Measurements from ENCODE around the gene GAGE13. TPM values are rescaled to one million over a fixed set of nuclear protein-coding genes. Genes with fewer than 3 reads are reported as not detected.
A peak's percentile ranks its signal among the peaks of the same experiment; 100 is the strongest.
"Not testable (repeated sequence)": the region's sequence is repeated elsewhere in the genome, so short reads cannot be mapped to it uniquely, and the experiment has no call there.

GAGE13 gene, protein sequence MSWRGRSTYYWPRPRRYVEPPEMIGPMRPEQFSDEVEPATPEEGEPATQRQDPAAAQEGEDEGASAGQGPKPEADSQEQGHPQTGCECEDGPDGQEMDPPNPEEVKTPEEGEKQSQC
- polyA plus RNA-seq = not detected
- long read RNA-seq, donor 1 = 0 reads
- long read RNA-seq, donor 2 = 0 reads
- long read RNA-seq, donor 3 = 0 reads
- long read RNA-seq, donor 4 = 0 reads
- long read RNA-seq, donor 5 = 0 reads
- long read RNA-seq, donor 6 = 0 reads
- long read RNA-seq, donor 7 = 0 reads
- long read RNA-seq, donor 8 = 0 reads
- long read RNA-seq, donor 9 = 0 reads
- long read RNA-seq, donor 10 = 0 reads

DNA sequence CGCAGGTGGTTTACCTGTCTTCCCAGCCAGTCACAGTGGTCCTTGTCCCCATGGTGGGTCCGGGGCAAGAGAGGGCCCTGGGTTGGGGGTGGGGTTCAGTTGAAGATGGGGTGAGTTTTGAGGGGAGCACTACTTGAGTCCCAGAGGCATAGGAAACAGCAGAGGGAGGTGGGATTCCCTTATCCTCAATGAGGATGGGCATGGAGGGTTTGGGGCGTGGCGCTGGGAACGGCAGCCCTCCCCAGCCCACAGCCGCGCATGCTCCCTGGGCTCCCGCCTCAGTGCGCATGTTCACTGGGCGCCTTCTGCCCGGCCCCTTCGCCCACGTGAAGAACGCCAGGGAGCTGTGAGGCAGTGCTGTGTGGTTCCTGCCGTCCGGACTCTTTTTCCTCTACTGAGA, at the start of gene GAGE13:
TSS of gene GAGE13 (plus strand) at position 301 of the 400 bp plus-strand sequence. CDS start 1,156 bp downstream, outside the sequence.
- H3K27me3 ChIP-seq (ENCODE audit: control insufficient read depth in 3 of 3, insufficient read depth in 3 of 3, low read length in 3 of 3); H3K4me3 ChIP-seq (ENCODE audit: low read depth in 1 of 3, low read length in 3 of 3); H3K27ac ChIP-seq (ENCODE audit: low read depth in 1 of 3, low read length in 2 of 3); FAIRE-seq; DNase-seq; H3K36me3 ChIP-seq (ENCODE audit: control insufficient read depth in 3 of 3, insufficient read depth in 2 of 3, low read depth in 1 of 3, low read length in 3 of 3); H3K4me1 ChIP-seq (ENCODE audit: control insufficient read depth in 3 of 3, insufficient read depth in 2 of 3, low read depth in 1 of 3, low read length in 2 of 3); H3K9me3 ChIP-seq (ENCODE audit: control insufficient read depth in 2 of 2, insufficient read depth in 1 of 2, low read depth in 1 of 2, low read length in 1 of 2): not testable (repeated sequence)
- whole genome bisulfite sequencing, 3 donors = no CpG with 5 or more reads among the region's 16 CpGs

DNA sequence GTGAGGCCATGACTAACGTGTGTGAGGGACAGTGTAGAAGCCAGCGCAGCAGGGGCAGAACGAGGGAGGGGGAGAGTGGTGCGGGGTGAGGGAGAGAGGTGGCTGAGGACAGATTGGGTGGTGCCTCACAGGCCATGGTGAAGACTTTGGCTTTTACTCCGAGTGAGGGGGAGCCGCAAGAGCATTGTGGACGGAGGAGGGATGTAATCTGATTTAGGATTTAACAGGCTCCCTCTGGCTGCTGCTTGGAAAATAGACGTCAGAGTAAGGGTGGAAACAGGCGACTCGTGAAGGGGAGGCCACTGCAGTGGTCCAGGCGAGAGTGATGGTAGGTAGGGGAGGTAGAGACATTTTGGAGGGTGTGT, 48.8 kb upstream of the GAGE13 start:
- peak in 1 of 2 donors; percentile 14 for DNase-seq
- Histone ChIP-seq H3K9me3 (ENCODE audit: control insufficient read depth in 2 of 2, insufficient read depth in 1 of 2, low read depth in 1 of 2, low read length in 1 of 2) (no peaks in the 10 kb centered on the region), H3K27me3 (ENCODE audit: control insufficient read depth in 3 of 3, insufficient read depth in 3 of 3, low read length in 3 of 3) (no peaks in the 10 kb centered on the region), H3K4me1 (ENCODE audit: control insufficient read depth in 3 of 3, insufficient read depth in 2 of 3, low read depth in 1 of 3, low read length in 2 of 3) (no peaks in the 10 kb centered on the region), H3K36me3 (ENCODE audit: control insufficient read depth in 3 of 3, insufficient read depth in 2 of 3, low read depth in 1 of 3, low read length in 3 of 3) (peaks cover 0 to 3% (median 0%) of the 10 kb centered on the region in 3 donors), H3K27ac (ENCODE audit: low read depth in 1 of 3, low read length in 2 of 3) (no peak overlapping the region), H3K4me3 (ENCODE audit: low read depth in 1 of 3, low read length in 3 of 3) (no peak overlapping the region)
- FAIRE-seq = no peak
- WGBS, 3 donors = 31 to 41% (median 33%) methylated on average over 11 of the region's 11 CpGs

DNA sequence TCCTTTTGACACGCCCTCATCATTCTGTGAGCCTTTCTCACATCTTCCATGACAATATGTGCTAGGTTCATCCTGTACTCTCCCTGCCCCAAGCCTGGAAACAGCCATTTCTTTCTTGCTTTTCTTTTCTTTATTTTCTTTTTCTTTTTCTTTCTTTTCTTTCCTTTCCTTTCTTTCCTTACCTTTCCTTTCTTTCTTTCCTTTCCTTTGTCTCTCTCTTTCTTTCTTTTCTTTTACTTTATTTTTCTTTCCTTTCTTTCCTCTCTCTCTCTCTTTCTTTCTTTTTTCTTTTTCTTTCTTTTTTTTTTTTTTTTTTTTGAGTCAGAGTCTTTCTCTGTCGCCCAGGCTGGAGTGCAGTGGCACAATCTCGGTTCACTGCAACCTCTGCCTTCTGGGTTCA, 47.2 kb upstream of the GAGE13 start:
- no peak overlapping the region for H3K27ac ChIP-seq (ENCODE audit: low read depth in 1 of 3, low read length in 2 of 3)
- DNase-seq = no peak
- no peaks in the 10 kb centered on the region for H3K4me1 ChIP-seq (ENCODE audit: control insufficient read depth in 3 of 3, insufficient read depth in 2 of 3, low read depth in 1 of 3, low read length in 2 of 3)
- FAIRE-seq = no peak
- H3K27me3 ChIP-seq (ENCODE audit: control insufficient read depth in 3 of 3, insufficient read depth in 3 of 3, low read length in 3 of 3) = no peaks in the 10 kb centered on the region
- no peak overlapping the region for H3K4me3 ChIP-seq (ENCODE audit: low read depth in 1 of 3, low read length in 3 of 3)
- peaks cover 0 to 3% (median 0%) of the 10 kb centered on the region in 3 donors for H3K36me3 ChIP-seq (ENCODE audit: control insufficient read depth in 3 of 3, insufficient read depth in 2 of 3, low read depth in 1 of 3, low read length in 3 of 3)
- H3K9me3 ChIP-seq (ENCODE audit: control insufficient read depth in 2 of 2, insufficient read depth in 1 of 2, low read depth in 1 of 2, low read length in 1 of 2) = no peaks in the 10 kb centered on the region
- 77 to 91% (median 90%) methylated on average over 3 of the region's 3 CpGs for WGBS, 3 donors

DNA sequence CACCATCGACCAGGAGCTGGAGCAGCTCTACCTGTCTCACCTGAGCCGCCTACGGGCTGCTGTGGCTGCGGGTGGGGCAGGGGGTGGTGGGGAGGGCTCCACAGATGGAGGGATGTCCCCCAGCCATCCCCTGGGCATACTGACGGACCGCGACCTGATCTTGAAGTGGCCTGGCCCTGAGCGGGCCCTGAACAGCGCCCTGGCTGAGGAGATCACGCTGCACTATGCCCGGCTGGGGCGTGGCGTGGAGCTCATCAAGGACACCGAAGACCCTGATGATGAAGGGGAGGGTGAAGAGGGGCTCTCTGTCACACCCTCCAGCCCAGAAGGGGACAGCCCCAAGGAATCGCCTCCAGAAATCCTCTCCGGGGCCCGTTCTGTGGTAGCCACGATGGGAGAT, 45.2 kb upstream of the GAGE13 start:
- Histone ChIP-seq H3K9me3 (ENCODE audit: control insufficient read depth in 2 of 2, insufficient read depth in 1 of 2, low read depth in 1 of 2, low read length in 1 of 2) (no peaks in the 10 kb centered on the region), H3K36me3 (ENCODE audit: control insufficient read depth in 3 of 3, insufficient read depth in 2 of 3, low read depth in 1 of 3, low read length in 3 of 3) (peaks cover 0 to 3% (median 0%) of the 10 kb centered on the region in 3 donors), H3K4me3 (ENCODE audit: low read depth in 1 of 3, low read length in 3 of 3) (no peak overlapping the region), H3K27ac (ENCODE audit: low read depth in 1 of 3, low read length in 2 of 3) (no peak overlapping the region), H3K4me1 (ENCODE audit: control insufficient read depth in 3 of 3, insufficient read depth in 2 of 3, low read depth in 1 of 3, low read length in 2 of 3) (no peaks in the 10 kb centered on the region), H3K27me3 (ENCODE audit: control insufficient read depth in 3 of 3, insufficient read depth in 3 of 3, low read length in 3 of 3) (no peaks in the 10 kb centered on the region)
- 86 to 98% (median 95%) methylated on average over 9 to 18 of the region's 18 CpGs for WGBS, 3 donors
- DNase-seq (no peak), FAIRE-seq (no peak)

DNA sequence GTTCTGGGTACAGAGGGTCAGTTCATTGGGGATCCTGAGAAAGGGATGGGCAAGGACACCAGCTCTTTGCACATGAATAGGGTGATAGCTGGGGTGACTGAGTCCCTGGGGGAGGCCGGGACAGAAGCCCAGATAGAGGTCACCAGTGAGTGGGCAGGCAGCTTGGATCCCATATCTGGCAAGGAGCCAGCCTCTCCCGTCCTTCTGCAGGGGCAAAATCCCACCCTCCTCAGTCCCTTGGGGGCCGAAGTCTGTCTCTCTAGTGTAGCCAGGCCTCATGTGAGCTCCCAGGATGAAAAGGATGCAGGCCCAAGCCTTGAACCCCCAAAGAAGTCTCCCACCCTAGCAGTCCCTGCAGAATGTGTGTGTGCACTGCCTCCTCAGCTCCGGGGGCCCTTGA, 44.8 kb upstream of the GAGE13 start:
- WGBS, 3 donors = 56 to 83% (median 74%) methylated on average over 4 of the region's 4 CpGs
- no peak for DNase-seq
- H3K36me3 ChIP-seq (ENCODE audit: control insufficient read depth in 3 of 3, insufficient read depth in 2 of 3, low read depth in 1 of 3, low read length in 3 of 3) = peaks cover 0 to 3% (median 0%) of the 10 kb centered on the region in 3 donors
- no peak overlapping the region for H3K27ac ChIP-seq (ENCODE audit: low read depth in 1 of 3, low read length in 2 of 3)
- no peaks in the 10 kb centered on the region for H3K27me3 ChIP-seq (ENCODE audit: control insufficient read depth in 3 of 3, insufficient read depth in 3 of 3, low read length in 3 of 3)
- no peak for FAIRE-seq
- no peak overlapping the region for H3K4me3 ChIP-seq (ENCODE audit: low read depth in 1 of 3, low read length in 3 of 3)
- no peaks in the 10 kb centered on the region for H3K9me3 ChIP-seq (ENCODE audit: control insufficient read depth in 2 of 2, insufficient read depth in 1 of 2, low read depth in 1 of 2, low read length in 1 of 2)
- H3K4me1 ChIP-seq (ENCODE audit: control insufficient read depth in 3 of 3, insufficient read depth in 2 of 3, low read depth in 1 of 3, low read length in 2 of 3) = no peaks in the 10 kb centered on the region

DNA sequence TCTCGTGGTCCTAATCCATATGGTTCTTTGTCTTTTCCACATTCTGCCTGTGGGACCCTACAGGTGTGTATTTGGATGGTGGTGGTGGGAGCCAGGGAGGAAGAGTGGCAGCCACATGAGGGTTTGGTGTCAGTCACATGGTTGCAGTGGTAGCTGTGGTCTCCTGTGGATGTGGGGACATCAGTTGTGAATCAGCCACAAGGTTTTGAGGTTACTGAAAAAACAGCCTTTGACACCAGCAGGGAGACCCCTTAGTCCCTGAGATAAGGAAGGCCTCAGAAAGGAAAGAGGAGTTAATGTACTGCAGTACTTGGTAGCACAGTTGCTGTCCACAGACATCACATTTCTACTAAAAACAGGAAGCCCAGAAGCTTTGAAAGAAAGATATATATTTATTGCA, 43.7 kb upstream of the GAGE13 start:
- no peaks in the 10 kb centered on the region for H3K27me3 ChIP-seq (ENCODE audit: control insufficient read depth in 3 of 3, insufficient read depth in 3 of 3, low read length in 3 of 3)
- no peaks in the 10 kb centered on the region for H3K9me3 ChIP-seq (ENCODE audit: control insufficient read depth in 2 of 2, insufficient read depth in 1 of 2, low read depth in 1 of 2, low read length in 1 of 2)
- FAIRE-seq (no peak), DNase-seq (no peak)
- peaks cover 0 to 3% (median 0%) of the 10 kb centered on the region in 3 donors for H3K36me3 ChIP-seq (ENCODE audit: control insufficient read depth in 3 of 3, insufficient read depth in 2 of 3, low read depth in 1 of 3, low read length in 3 of 3)
- no peak overlapping the region for H3K27ac ChIP-seq (ENCODE audit: low read depth in 1 of 3, low read length in 2 of 3)
- no peak overlapping the region for H3K4me3 ChIP-seq (ENCODE audit: low read depth in 1 of 3, low read length in 3 of 3)
- no peaks in the 10 kb centered on the region for H3K4me1 ChIP-seq (ENCODE audit: control insufficient read depth in 3 of 3, insufficient read depth in 2 of 3, low read depth in 1 of 3, low read length in 2 of 3)
- 79 to 100% (median 93%) methylated on average over 1 of the region's 1 CpG for WGBS, 3 donors

DNA sequence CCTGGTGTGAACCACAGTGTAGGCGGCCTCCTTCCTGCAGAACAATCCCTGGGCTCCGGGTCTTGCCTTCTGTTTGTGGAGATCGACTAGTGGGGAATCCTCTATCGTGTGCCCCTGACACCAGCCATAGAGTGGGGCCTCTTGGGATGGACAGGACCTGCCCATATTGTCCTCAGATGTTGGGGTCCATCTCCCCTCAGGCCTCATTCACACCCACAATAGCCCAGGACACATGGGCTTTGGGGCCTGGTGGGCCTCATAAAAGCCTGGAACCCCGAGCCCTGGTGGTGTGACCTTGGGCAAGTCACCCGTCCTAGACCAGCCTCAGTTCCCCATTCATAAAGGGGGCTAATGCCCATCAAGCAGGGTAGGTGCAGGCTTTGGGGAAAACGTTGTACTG, 41.2 kb upstream of the GAGE13 start:
- H3K36me3 ChIP-seq (ENCODE audit: control insufficient read depth in 3 of 3, insufficient read depth in 2 of 3, low read depth in 1 of 3, low read length in 3 of 3) = peaks cover 0 to 3% (median 0%) of the 10 kb centered on the region in 3 donors
- H3K27me3 ChIP-seq (ENCODE audit: control insufficient read depth in 3 of 3, insufficient read depth in 3 of 3, low read length in 3 of 3) = no peaks in the 10 kb centered on the region
- H3K9me3 ChIP-seq (ENCODE audit: control insufficient read depth in 2 of 2, insufficient read depth in 1 of 2, low read depth in 1 of 2, low read length in 1 of 2) = no peaks in the 10 kb centered on the region
- WGBS, 3 donors = 51 to 69% (median 59%) methylated on average over 4 to 7 of the region's 7 CpGs
- H3K27ac ChIP-seq (ENCODE audit: low read depth in 1 of 3, low read length in 2 of 3) = no peak overlapping the region
- no peak overlapping the region for H3K4me3 ChIP-seq (ENCODE audit: low read depth in 1 of 3, low read length in 3 of 3)
- DNase-seq = no peak
- no peaks in the 10 kb centered on the region for H3K4me1 ChIP-seq (ENCODE audit: control insufficient read depth in 3 of 3, insufficient read depth in 2 of 3, low read depth in 1 of 3, low read length in 2 of 3)
- FAIRE-seq = no peak

DNA sequence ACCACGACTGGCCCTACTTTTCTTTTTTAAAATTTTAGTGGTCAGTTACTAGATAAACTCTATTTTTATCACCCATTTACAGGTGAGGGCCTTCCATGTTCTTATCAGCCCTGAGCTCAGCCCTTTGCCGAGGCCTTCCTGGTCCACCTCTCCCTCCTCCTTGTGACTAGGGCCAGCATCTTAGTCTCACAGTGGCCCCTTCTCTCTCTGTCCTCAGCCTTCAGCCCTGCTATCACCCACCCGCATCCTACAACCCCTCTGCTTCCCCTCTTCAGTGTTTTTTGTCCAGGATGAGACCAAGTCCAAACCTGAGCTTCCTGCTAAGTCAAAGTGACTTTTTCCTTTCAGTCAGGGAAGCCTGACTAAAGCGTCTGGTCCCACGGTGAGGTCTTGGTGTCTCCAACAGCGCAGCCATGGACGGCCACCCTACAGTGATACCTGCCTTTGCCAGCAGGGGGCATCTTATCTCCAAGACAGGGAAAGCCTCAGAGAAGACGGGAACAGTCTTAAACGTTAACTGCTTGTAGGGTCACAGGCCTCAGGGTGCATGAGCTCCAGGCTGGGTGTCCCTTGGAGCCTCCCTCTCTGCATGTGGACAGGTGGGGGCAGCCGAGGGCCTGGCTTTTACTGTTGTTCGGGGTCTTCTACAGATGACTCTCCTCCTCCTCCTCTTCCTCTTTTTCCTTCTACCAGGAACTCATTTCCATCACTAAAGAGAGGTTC, 39.6 kb upstream of the GAGE13 start:
- Histone ChIP-seq H3K27me3 (ENCODE audit: control insufficient read depth in 3 of 3, insufficient read depth in 3 of 3, low read length in 3 of 3) (no peaks in the 10 kb centered on the region), H3K4me3 (ENCODE audit: low read depth in 1 of 3, low read length in 3 of 3) (no peak overlapping the region), H3K4me1 (ENCODE audit: control insufficient read depth in 3 of 3, insufficient read depth in 2 of 3, low read depth in 1 of 3, low read length in 2 of 3) (no peaks in the 10 kb centered on the region), H3K9me3 (ENCODE audit: control insufficient read depth in 2 of 2, insufficient read depth in 1 of 2, low read depth in 1 of 2, low read length in 1 of 2) (no peaks in the 10 kb centered on the region), H3K36me3 (ENCODE audit: control insufficient read depth in 3 of 3, insufficient read depth in 2 of 3, low read depth in 1 of 3, low read length in 3 of 3) (no peaks in the 10 kb centered on the region), H3K27ac (ENCODE audit: low read depth in 1 of 3, low read length in 2 of 3) (no peak overlapping the region)
- 20 to 27% (median 21%) methylated on average over 11 of the region's 11 CpGs for WGBS, 3 donors
- FAIRE-seq = no peak
- peak; percentile 44 to 51 for DNase-seq
